ENCODE data around the gene MYOCD.

MYOCD gene

DNA sequence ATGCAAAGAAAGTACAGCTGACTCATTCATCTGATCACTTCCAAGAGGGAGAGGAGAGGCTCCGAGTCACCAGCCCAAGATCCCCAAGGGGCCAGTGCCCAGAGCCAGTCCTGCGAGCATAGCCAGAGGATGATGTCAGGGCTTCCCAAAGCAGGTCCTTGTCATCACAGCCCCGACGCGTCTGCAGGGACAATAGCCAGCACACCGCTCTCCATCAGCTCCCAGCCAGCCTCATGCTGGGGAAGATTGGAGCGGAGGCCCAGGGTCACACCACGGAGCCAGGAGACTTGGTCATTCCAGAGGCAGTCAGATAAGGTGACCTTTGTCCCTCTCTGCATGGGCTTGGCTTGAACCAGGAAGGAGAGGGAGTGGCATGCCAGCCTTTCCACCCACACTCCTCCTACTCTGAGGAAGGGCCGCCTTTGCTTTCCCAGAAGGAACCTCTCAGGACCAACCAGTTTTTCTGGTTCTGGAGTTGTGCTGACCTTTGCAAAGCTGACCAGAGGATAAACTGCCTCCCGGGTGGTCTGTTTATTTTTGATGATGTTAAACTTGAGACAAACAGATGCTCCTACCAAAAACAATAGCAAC, 65.3 kb downstream of the MYOCD start (continued):
- TF ChIP-seq ZNF473 (tag by site-specific recombination; IDR thresholded peaks at IDR 0.05): no peak
- no peak for TF ChIP-seq ZNF138 (tag by site-specific recombination; IDR thresholded peaks at IDR 0.05; ENCODE audit: borderline replicate concordance)
- TF ChIP-seq, protein P1, sequence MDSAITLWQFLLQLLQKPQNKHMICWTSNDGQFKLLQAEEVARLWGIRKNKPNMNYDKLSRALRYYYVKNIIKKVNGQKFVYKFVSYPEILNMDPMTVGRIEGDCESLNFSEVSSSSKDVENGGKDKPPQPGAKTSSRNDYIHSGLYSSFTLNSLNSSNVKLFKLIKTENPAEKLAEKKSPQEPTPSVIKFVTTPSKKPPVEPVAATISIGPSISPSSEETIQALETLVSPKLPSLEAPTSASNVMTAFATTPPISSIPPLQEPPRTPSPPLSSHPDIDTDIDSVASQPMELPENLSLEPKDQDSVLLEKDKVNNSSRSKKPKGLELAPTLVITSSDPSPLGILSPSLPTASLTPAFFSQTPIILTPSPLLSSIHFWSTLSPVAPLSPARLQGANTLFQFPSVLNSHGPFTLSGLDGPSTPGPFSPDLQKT (IDR thresholded peaks at IDR 0.05; ENCODE audit: borderline replicate concordance, low read depth, low read length): no peak

DNA sequence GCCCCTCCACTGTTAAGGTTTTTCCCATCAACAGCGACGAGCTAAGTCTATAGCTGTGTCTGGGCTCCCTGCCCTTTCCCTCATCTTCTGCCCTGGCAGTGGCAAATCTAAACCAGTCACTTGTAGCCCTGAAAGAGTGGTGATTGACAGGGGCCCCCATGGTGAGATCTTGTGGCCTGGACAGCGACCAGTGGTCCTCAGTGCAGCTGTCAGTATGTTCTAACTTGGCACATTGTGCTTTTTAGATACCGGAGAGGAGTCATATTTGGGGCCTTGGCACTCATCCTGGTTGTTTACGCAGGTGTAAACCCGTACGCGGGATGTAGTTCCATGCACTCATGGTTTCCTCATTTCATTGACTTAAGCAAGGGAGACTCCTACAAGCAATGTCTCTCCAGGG, 66.1 kb downstream of the MYOCD start:
- no peak overlapping the region for H3K4me3 ChIP-seq (ENCODE audit: low read depth, low read length)
- TF ChIP-seq, protein P2, sequence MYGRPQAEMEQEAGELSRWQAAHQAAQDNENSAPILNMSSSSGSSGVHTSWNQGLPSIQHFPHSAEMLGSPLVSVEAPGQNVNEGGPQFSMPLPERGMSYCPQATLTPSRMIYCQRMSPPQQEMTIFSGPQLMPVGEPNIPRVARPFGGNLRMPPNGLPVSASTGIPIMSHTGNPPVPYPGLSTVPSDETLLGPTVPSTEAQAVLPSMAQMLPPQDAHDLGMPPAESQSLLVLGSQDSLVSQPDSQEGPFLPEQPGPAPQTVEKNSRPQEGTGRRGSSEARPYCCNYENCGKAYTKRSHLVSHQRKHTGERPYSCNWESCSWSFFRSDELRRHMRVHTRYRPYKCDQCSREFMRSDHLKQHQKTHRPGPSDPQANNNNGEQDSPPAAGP (tag by site-specific recombination; IDR thresholded peaks at IDR 0.05): no peak
- no peak for TF ChIP-seq ZFP41 (tag by site-specific recombination; IDR thresholded peaks at IDR 0.05; ENCODE audit: borderline replicate concordance)
- TF ChIP-seq ZNF155 (tag by site-specific recombination; IDR thresholded peaks at IDR 0.05): no peak
- TF ChIP-seq ZNF404 (tag by site-specific recombination; IDR thresholded peaks at IDR 0.05): no peak
- TF ChIP-seq ZNF768 (tag by site-specific recombination; IDR thresholded peaks at IDR 0.05): no peak
- no peak for TF ChIP-seq ZNF221 (tag by site-specific recombination; IDR thresholded peaks at IDR 0.05; ENCODE audit: borderline replicate concordance)
- no peak for TF ChIP-seq ZNF792 (tag by site-specific recombination; IDR thresholded peaks at IDR 0.05)
- CTCF ChIA-PET: interaction anchor here (1.3 kb wide), 1 partner anchor 10 kb away, joined by 6 read pairs; no protein-coding TSS in a partner anchor
- H3K27ac ChIP-seq (ENCODE audit: extremely low read depth, low read depth, low read length): no peak overlapping the region
- H3K36me3 ChIP-seq (ENCODE audit: control insufficient read depth in 2 of 2, insufficient read depth in 1 of 2, low read length in 2 of 2): no peaks in the 10 kb centered on the region
- POLR2A ChIA-PET: no interaction called here
- peaks cover 2% of the 10 kb centered on the region; the same call in 1 of the 2 replicates for H3K4me1 ChIP-seq (ENCODE audit: control insufficient read depth, insufficient read depth, low read length)
- no peaks in the 10 kb centered on the region for H3K9me3 ChIP-seq (ENCODE audit: control insufficient read depth, insufficient read depth, low read depth, low read length)

DNA sequence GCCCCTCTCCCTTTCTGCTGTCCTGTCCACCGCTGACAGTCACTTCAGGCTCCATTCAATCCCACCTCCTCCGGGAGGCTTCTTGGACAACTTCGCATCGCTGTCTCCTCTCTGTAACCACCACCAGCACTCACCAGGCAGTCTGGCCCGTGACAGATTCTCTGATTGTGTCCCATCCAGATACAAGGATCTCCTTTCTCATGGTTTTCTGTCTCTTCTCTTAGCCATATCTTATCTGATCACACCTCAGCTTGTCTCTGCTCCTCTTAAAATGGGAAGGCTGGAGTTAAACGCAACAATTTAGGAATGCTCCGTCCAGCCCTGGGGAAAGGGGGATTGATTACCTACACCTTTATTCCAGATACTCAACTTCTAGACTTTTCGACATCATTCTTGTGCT, 66.7 kb downstream of the MYOCD start:
- CTCF ChIA-PET: interaction anchor here (0.5 to 1.3 kb wide), 2 partner anchors 10 kb away, joined by 3 to 6 read pairs; no protein-coding TSS in a partner anchor
- TF ChIP-seq, protein P3, sequence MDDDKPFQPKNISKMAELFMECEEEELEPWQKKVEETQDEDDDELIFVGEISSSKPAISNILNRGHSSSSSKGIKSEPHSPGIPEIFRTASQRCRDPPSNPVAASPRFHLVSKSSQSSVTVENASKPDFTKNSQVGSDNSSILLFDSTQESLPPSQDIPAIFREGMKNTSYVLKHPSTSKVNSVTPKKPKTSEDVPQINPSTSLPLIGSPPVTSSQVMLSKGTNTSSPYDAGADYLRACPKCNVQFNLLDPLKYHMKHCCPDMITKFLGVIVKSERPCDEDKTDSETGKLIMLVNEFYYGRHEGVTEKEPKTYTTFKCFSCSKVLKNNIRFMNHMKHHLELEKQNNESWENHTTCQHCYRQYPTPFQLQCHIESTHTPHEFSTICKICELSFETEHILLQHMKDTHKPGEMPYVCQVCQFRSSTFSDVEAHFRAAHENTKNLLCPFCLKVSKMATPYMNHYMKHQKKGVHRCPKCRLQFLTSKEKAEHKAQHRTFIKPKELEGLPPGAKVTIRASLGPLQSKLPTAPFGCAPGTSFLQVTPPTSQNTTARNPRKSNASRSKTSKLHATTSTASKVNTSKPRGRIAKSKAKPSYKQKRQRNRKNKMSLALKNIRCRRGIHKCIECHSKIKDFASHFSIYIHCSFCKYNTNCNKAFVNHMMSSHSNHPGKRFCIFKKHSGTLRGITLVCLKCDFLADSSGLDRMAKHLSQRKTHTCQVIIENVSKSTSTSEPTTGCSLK (tag by site-specific recombination; IDR thresholded peaks at IDR 0.05): no peak
- TF ChIP-seq KLF1 (tag by site-specific recombination; IDR thresholded peaks at IDR 0.05): no peak
- no peak for TF ChIP-seq ZNF433 (tag by site-specific recombination; IDR thresholded peaks at IDR 0.05; ENCODE audit: low read depth)
- TF ChIP-seq ZNF324 (tag by site-specific recombination; IDR thresholded peaks at IDR 0.05): no peak
- TF ChIP-seq ZBTB20 (tag by site-specific recombination; IDR thresholded peaks at IDR 0.05): no peak
- TF ChIP-seq, protein P4, sequence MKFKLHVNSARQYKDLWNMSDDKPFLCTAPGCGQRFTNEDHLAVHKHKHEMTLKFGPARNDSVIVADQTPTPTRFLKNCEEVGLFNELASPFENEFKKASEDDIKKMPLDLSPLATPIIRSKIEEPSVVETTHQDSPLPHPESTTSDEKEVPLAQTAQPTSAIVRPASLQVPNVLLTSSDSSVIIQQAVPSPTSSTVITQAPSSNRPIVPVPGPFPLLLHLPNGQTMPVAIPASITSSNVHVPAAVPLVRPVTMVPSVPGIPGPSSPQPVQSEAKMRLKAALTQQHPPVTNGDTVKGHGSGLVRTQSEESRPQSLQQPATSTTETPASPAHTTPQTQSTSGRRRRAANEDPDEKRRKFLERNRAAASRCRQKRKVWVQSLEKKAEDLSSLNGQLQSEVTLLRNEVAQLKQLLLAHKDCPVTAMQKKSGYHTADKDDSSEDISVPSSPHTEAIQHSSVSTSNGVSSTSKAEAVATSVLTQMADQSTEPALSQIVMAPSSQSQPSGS (tag by site-specific recombination; IDR thresholded peaks at IDR 0.05; ENCODE audit: low read depth): no peak

More for the DNA sequence above, 66.7 kb downstream of the MYOCD start:
- H3K9me3 ChIP-seq (ENCODE audit: control insufficient read depth, insufficient read depth, low read depth, low read length): no peaks in the 10 kb centered on the region
- no peak overlapping the region for H3K4me3 ChIP-seq (ENCODE audit: low read depth, low read length)
- H3K27ac ChIP-seq (ENCODE audit: extremely low read depth, low read depth, low read length): no peak overlapping the region
- POLR2A ChIA-PET: no interaction called here
- H3K4me1 ChIP-seq (ENCODE audit: control insufficient read depth, insufficient read depth, low read length): peaks cover 2% of the 10 kb centered on the region; the same call in 1 of the 2 replicates
- H3K36me3 ChIP-seq (ENCODE audit: control insufficient read depth in 2 of 2, insufficient read depth in 1 of 2, low read length in 2 of 2): no peaks in the 10 kb centered on the region
